HG03280 (cell line): Measurements from ENCODE around the gene CD2AP.

Experiments used
- ATAC-seq: cut with Tn5 transposase; IDR thresholded peaks from one replicate; pipeline ENCODE4 v1.9.1; 2021; ENCODE audit warnings: mild to moderate bottlenecking, moderate library complexity; ENCODE audit not compliant: unreplicated experiment

CD2AP gene

GRCh38 chr6:47495207-47495606 lies 17.6 kb downstream of the CD2AP start:
- no peak for ATAC-seq

GRCh38 chr6:47495954-47496545 lies 18.5 kb downstream of the CD2AP start:
- no peak for ATAC-seq

GRCh38 chr6:47496935-47497579 lies 19.5 kb downstream of the CD2AP start:
- no peak for ATAC-seq

- ATAC-seq = no peak
These were observed 25.3 kb downstream of the CD2AP start for GRCh38 chr6:47502920-47503319.

GRCh38 chr6:47509937-47510336 lies 32.3 kb downstream of the CD2AP start:
- no peak for ATAC-seq

GRCh38 chr6:47512872-47513271 lies 35.3 kb downstream of the CD2AP start:
- no peak for ATAC-seq

GRCh38 chr6:47519279-47519678 lies 41.7 kb downstream of the CD2AP start:
- ATAC-seq = no peak

GRCh38 chr6:47520282-47520681 lies 42.7 kb downstream of the CD2AP start:
- no peak for ATAC-seq

GRCh38 chr6:47521961-47522360 lies 44.4 kb downstream of the CD2AP start:
- no peak for ATAC-seq

GRCh38 chr6:47524136-47524845 lies 46.7 kb downstream of the CD2AP start:
- ATAC-seq = no peak

GRCh38 chr6:47525330-47526057 lies 47.9 kb downstream of the CD2AP start:
- no peak for ATAC-seq

- ATAC-seq = no peak
These were observed 49.7 kb downstream of the CD2AP start for GRCh38 chr6:47527274-47527673.

GRCh38 chr6:47529734-47530133 lies 52.1 kb downstream of the CD2AP start:
- no peak for ATAC-seq

- ATAC-seq = no peak
These were observed 55.5 kb downstream of the CD2AP start for GRCh38 chr6:47532981-47533585.

- no peak for ATAC-seq
These were observed 56.5 kb downstream of the CD2AP start for GRCh38 chr6:47534063-47534462.

- ATAC-seq = no peak
These were observed 58.0 kb downstream of the CD2AP start for GRCh38 chr6:47535316-47536225.

- ATAC-seq = no peak
These were observed 59.3 kb downstream of the CD2AP start for GRCh38 chr6:47536816-47537401.

GRCh38 chr6:47545223-47545622 lies 67.6 kb downstream of the CD2AP start:
- ATAC-seq = no peak

- no peak for ATAC-seq
These were observed 74.1 kb downstream of the CD2AP start for GRCh38 chr6:47551670-47552069.

- no peak for ATAC-seq
These were observed 74.7 kb downstream of the CD2AP start for GRCh38 chr6:47552319-47552718.
